Measurements from ENCODE around the gene MIER2.
"Not testable (repeated sequence)": the region's sequence is repeated elsewhere in the genome, so short reads cannot be mapped to it uniquely, and the experiment has no call there.

MIER2 gene

GRCh38 chr19:359653-359925 is 15.0 kb upstream of the MIER2 start:
- ATAC-seq (no peak), DNase-seq (no peak)

- DNase-seq, ATAC-seq: not testable (repeated sequence)
These were observed 10.9 kb upstream of the MIER2 start for GRCh38 chr19:355536-355935.

- no peak for ATAC-seq
These were observed 10.5 kb upstream of the MIER2 start for GRCh38 chr19:355134-355533.

DNA sequence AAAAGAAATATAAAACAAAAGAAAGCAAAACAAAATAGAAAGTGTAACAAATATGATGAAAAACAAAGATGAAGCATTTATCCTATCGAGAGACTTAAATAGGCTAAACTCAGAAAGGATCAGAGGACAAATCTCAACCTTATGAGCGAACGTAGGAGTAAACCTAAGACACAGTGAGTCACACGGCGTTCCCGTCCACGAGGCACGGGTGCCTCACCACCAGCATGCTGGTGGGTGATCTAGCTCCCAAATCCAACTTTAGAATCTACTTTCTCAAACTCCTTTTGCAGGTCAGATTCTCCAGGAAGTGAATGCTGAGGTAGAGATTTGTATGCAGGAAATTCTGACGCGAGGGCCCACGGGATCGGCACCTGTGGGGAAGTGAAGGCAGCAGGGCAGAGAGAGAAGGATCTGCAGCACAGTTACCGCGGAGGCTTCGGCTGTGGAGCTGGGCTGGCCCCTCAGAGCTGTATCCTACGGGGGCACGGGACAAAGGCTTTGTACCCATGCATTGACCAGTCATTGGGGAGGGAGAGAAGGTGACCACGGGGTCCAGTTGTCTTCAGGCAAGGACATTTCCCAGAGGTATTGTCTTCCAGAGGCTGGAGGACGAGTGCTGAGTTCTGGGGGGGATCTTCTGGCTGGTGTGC is 7.5 kb upstream of the MIER2 start:
- DNase-seq = no peak

More at GRCh38 chr19:355134-355533, 10.5 kb upstream of the MIER2 start:
- no peak for DNase-seq

DNA sequence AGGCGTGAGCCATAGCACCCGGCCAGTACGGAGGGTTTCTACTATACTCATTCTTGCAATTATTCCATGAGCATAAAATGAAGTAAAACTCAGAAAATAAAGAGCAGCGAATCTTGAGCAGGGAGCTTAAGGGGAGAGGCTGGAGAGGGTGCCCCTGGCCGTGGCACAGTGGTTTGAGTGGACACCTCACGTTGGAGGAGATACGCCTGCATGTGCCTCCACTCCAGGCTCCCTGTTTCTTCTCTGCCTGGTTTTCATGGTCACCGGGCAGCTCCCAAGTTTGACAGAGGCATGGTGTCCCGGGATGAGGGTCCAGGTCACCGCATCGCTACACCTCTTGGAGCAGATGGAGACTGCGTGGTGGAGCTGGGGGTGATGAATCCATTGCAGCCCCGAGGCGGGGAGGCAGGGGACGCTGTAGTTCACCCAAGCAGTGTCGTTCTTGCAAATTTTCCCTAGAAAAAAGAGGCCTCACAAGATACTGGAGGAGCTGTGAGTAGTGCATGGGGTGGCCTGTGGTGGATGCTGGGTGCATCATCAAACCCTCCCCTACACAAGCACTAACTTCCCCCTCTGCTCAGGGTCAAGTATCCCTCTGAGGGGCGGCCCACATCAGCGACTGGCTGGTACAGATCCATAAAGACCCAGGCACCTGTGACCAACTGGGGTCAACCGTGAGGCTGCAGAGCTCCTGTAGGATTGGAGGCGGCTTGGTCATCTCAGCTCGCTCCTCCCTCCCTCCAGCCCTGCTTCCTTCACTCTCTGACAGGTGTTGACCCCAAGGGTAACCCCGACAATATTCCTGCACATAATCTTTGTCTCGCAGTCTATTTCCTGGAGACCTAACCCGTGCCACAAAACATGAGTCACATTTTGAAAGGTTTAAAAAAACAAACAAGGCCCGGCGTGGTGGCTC is 3.6 kb upstream of the MIER2 start:
- DNase-seq = no peak
- ATAC-seq = no peak

More for the DNA sequence above, 7.5 kb upstream of the MIER2 start:
- ATAC-seq = no peak

DNA sequence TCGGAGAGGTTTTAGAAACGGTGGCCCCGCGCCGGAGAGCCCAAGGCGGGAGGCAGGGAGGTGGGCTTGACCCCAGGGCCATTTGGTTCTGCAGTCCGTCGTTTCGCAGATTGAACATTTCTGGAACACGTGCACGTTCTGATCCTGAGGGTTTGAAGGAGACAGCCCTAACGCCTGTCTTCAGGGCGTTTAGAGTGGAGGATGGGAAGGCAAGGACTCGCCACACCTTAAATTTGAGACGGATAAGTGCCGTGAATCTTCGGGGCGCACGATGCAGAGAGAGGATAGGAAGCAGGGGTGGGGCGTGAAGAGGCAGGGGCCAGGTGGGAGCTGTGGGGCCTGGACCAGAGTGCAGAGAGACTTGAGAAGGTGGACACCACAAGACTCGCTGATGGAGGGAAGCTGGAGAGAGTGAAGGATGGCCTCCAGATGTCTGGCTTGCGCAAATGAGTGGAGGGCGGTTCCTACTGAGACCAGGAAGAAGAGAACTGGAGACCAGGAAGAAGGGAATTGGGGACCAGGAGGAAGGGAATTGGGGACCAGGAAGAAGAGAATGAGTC is 804 bp upstream of the MIER2 start:
- DNase-seq (no peak), ATAC-seq (no peak)

DNA sequence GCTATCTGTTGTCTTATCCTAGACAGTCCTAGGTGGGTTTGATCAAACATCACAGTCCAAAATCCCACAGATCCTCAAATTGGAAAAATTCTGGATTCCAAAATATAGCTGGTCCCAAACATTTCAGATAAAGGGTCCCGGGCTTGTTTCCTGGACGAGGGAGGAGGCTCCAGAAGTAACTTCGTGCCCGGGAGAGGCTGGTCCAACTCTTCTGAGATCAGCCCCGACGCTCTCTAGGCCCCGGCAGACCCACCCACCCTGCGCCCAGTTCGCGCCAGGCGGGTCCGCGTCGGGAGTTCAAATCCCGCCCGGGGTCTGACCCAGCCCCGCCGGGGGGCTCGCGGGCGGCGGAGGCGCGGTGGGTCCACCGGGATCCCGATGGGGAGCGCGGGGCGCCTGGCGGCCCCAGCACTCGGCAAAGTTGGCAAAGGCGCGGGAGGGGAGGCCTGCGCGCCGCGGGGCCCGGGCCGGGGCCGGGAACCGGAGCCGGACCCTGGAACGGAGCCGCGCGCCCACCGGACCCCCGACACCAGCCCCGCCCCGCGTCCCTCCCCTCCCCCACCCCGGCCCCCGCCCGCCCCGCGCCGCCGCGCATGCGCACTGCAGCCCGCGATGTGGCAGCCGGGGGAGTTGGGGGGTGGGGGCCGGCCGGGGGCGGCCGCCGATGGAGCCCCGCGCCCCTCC is 513 bp downstream of the MIER2 start:
- peak; percentile 44 for ATAC-seq
- peak; percentile 57 for DNase-seq

- no peak for ATAC-seq
- DNase-seq = no peak
These were observed 1.1 kb downstream of the MIER2 start for GRCh38 chr19:343451-343931.

- no peak for ATAC-seq
These were observed 1.7 kb downstream of the MIER2 start for GRCh38 chr19:342801-343421.

DNA sequence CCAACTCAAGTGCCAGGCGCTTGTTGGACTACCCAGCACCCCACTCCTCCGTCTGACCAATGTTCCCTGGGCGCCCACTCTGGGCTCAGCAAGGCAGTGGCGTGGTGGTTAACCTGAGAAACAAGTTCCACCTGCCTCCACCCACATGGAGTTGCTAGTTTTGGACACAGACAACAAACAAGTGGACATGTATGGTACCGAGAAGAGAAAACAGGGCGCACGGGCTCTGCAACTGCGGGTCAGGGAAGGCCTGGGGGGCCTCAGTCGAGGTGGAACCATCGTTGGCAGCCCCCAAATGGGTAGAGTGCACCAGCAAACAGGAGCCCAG is 2.5 kb downstream of the MIER2 start:
- DNase-seq = no peak
- ATAC-seq = no peak

More at GRCh38 chr19:342801-343421, 1.7 kb downstream of the MIER2 start:
- no peak for DNase-seq

GRCh38 chr19:341386-342127 is 3.0 kb downstream of the MIER2 start:
- DNase-seq (no peak), ATAC-seq (no peak)

DNA sequence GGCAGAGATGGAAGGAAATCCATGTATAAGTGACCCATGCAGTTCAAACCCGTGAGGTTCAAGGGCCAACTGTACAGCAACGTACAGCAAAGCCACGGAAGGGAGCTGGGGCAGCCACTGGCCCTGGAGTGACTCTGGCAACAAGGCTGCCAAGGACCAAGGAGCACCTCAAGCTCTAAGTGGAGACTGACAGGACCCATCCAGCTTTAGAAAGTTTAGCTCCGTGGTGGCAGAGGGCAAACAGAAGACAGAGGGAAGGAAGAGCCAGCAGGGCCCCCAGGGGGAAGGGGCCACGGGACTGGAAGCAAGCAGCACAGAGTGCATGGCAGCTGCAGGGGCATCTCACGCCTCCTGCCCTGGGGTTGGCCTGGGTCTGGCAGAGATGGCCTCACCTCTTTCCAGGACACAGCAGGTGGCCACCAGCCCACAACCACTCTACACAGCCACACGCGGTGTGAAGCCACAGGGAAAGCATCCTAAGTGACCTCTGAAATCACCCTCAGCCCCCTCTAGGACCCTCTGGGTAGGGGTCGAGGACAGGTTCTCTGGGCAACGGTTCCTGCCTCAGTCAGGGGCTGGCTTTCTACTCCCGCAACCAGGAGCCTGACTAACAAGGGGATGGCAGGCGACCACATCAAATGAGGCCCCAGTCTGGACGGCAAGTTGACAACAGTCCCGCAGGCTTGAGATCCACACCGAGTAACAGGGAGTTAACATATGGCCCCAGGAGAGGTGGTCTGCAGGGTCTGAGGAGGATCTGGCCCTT is 3.8 kb downstream of the MIER2 start:
- ATAC-seq = no peak
- no peak for DNase-seq

- ATAC-seq (peak; percentile 41), DNase-seq (no peak)
These were observed 5.2 kb downstream of the MIER2 start for GRCh38 chr19:339262-339887.

- ATAC-seq = no peak
- DNase-seq = no peak
These were observed 6.2 kb downstream of the MIER2 start for GRCh38 chr19:338421-338820.

GRCh38 chr19:336067-336614 is 8.5 kb downstream of the MIER2 start:
- no peak for ATAC-seq
- DNase-seq = no peak

DNA sequence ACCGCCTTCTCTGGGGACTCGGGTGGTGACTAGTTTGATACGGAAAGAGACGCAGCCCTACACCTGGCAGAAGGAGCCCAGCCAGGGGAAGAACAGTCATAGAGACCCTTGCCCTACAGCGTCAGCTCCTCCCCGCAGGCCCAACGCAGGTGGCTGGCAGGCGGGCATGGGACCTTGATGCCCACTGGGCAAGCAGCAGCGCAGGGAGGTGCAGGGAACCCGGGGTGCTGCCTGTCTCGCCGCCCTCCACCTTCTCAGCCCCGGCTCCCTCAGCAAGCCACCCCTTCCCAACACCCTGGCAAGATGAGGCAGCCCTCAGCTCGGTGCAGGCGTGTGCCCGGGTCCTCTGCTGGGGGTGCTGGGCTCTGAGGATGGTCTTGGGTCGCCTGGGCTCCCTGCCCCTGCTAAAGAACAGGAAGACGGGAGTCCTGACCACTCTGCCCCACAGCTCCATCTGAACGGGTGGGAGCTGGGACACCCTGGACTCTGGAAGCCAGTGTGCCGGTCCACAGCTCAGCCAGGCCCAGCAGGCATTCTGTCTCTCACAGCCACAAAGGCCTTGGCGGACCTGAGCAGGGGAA is 9.0 kb downstream of the MIER2 start:
- no peak for ATAC-seq
- DNase-seq = no peak

DNA sequence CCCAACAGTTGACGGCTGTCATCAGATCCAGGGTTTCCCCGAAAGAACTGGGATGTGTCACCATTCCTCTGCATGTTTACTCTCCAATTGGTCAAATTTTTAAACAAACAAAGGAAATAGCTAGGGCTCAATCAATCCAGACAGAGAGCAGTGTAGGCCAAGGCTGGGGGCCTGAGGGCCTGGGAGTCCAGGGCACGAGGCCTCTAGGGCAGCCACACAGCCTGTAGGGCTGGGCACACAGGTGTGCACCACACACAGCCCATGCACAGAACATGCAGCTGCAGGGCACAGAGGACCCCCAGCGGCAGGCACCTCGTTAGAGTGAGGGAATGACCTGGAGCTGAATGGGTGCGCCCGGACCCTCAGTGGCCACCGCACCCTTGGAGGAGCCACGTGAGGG is 9.5 kb downstream of the MIER2 start:
- no peak for DNase-seq
- no peak for ATAC-seq

DNA sequence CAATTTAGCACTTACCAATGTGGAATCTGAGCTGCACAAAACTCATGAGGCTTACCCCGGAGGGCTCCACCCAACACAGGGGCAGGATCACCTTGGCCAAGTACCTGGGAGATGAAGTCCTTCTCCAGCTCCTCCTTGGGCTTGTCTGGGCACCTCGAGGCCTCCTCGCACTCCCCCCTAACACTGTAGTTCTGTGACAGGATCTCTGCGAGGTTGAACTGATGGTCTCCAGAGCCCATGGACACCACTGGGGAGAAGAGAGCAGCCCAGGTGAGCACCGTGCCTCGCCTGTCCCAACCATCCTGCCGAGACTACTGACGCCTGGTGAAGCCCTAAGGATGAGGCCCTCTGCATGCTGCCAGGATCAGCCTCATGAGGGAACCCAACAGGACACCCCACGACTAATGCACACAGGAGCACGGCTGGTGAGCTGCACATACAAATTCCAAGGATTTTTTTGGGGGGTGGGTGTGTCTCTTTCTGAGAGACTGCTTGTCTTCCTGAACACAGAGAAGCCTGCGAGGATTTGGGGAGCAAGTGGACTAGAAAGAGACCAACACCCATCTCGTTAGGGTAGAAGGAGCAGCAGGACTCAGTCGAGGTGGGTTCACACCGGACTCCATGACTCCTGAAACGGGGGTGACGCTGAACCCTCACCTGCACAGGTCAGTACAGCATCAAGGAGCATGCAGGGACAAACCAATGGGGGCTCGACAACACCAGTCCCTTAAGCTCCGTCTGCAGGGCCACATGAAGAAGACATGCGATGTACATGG is 10.1 kb downstream of the MIER2 start:
- ATAC-seq (no peak), DNase-seq (no peak)

GRCh38 chr19:330503-330902 is 14.1 kb downstream of the MIER2 start:
- no peak for ATAC-seq

More at GRCh38 chr19:330503-330902, 14.1 kb downstream of the MIER2 start:
- DNase-seq = no peak

Measured in stimulated activated naive CD8-positive, alpha-beta T cell treated with anti-CD3 and anti-CD28 coated beads, Interleukin-15, Interleukin-2, amounts not matched to agents 100 U/mL and 50 U/mL, for 24 hours (primary cell).